Keratinocyte (primary cell): ENCODE measurements around the gene RTN3. TPM values are rescaled to one million over a fixed set of nuclear protein-coding genes. Genes with fewer than 3 reads are reported as not detected.

Source experiments
- DNase-seq: peaks from one replicate; pipeline ENCODE4 v3.0.0-alpha.2; 2011; ENCODE audit warnings: low read depth, missing footprints, low spot score
- FAIRE-seq: peaks from 2 replicates; lab custom pipeline; 2011; peaks lifted over from hg19 to GRCh38; lab: Jason Lieb, UNC
- H2AFZ ChIP-seq: 2 replicates; pipeline ENCODE4 v1.6.0; 2012; ENCODE audit warnings: low read length, control low read depth, inconsistent platforms; ENCODE audit not compliant: control insufficient read depth
- H3K27ac ChIP-seq: 2 replicates; pipeline ENCODE4 v1.5.1; 2011; ENCODE audit warnings: low read length; ENCODE audit not compliant: control insufficient read depth, insufficient read depth
- H3K27me3 ChIP-seq: 3 replicates; pipeline ENCODE4 v1.6.0; 2011; ENCODE audit warnings: low read length; ENCODE audit not compliant: control insufficient read depth, insufficient read depth; ENCODE audit errors: extremely low read depth
- H3K36me3 ChIP-seq, 2 experiments: 2 replicates in 1 of 2; 3 replicates in 1 of 2; pipeline ENCODE4 v1.5.1; 2011; ENCODE audit warnings: low read length in 2 of 2, mild to moderate bottlenecking in 1 of 2; ENCODE audit not compliant: control insufficient read depth in 2 of 2, insufficient read depth in 2 of 2; ENCODE audit errors: extremely low read depth in 1 of 2
- H3K4me1 ChIP-seq: 3 replicates; pipeline ENCODE4 v1.5.1; 2011; ENCODE audit warnings: low read length; ENCODE audit not compliant: control insufficient read depth, insufficient read depth; ENCODE audit errors: extremely low read depth
- H3K4me2 ChIP-seq: 3 replicates; pipeline ENCODE4 v1.6.0; 2011; ENCODE audit warnings: low read depth, low read length; ENCODE audit not compliant: control insufficient read depth, insufficient read depth; ENCODE audit errors: extremely low read depth
- H3K4me3 ChIP-seq, 3 experiments: fragments of 200-600 bp in 1 of 3; sonication (generic) in 1 of 3; 2 replicates in 2 of 3; 3 replicates in 1 of 3; pipeline ENCODE4 v1.5.1; 2011 to 2016; ENCODE audit warnings: low read length in 3 of 3, mild to moderate bottlenecking in 3 of 3, control low read depth in 2 of 3, inconsistent platforms in 1 of 3, low read depth in 1 of 3, mixed read lengths in 1 of 3, mixed run types in 1 of 3, moderate library complexity in 1 of 3; ENCODE audit not compliant: control insufficient read depth in 2 of 3, insufficient read depth in 2 of 3; ENCODE audit errors: extremely low read depth in 1 of 3
- H3K79me2 ChIP-seq: 2 replicates; pipeline ENCODE4 v1.6.0; 2012; ENCODE audit warnings: low read length; ENCODE audit not compliant: control insufficient read depth, insufficient read depth
- H3K9ac ChIP-seq: 3 replicates; pipeline ENCODE4 v1.6.0; 2011; ENCODE audit warnings: low read length; ENCODE audit not compliant: control insufficient read depth, insufficient read depth; ENCODE audit errors: extremely low read depth
- H3K9me1 ChIP-seq: 3 replicates; pipeline ENCODE4 v1.6.0; 2011; ENCODE audit warnings: low read length; ENCODE audit not compliant: control insufficient read depth, insufficient read depth; ENCODE audit errors: extremely low read depth
- H3K9me3 ChIP-seq: 2 replicates; pipeline ENCODE4 v1.5.1; 2012; ENCODE audit warnings: low read depth, low read length; ENCODE audit not compliant: control insufficient read depth
- H4K20me1 ChIP-seq: 3 replicates; pipeline ENCODE4 v1.6.0; 2011; ENCODE audit warnings: low read length; ENCODE audit not compliant: control insufficient read depth, insufficient read depth; ENCODE audit errors: extremely low read depth
- EZH2 ChIP-seq: IDR thresholded peaks from one replicate; pipeline ENCODE4 v1.6.1; 2012; ENCODE audit warnings: inconsistent platforms, mild to moderate bottlenecking, low read length, moderate library complexity
- dilution Hi-C: fragments of 300-500 bp; cut with MboI; formaldehyde crosslinking; loops from one replicate; pipeline ENCODE4 v1.7.0; 2020; ENCODE audit warnings: low sequenced_read_pairs; ENCODE audit not compliant: extremely low pct_ligation_motif_present
- polyA plus RNA-seq, 5 experiments: library from polyadenylated mRNA; depleted of rRNA in 3 of 5; stranded (reverse) in 3 of 5; stranded (forward) in 1 of 5; unstranded in 1 of 5; fragments of >200 nt; gene quantifications; 1 replicate in 1 of 5; 2 replicates in 3 of 5; 3 replicates in 1 of 5; pipeline versions ENCODE4 v1.2.1 to v1.2.3, GENCODE V29; 2011 to 2012; ENCODE audit warnings: missing spikeins in 2 of 5, low read depth in 1 of 5, low replicate concordance in 1 of 5
- TF ChIP-seq, protein P1 (sequence below), 3 experiments: IDR thresholded peaks in 1 of 3; conservative IDR thresholded peaks in 1 of 3; optimal IDR thresholded peaks in 1 of 3; 2 replicates in 2 of 3; 3 replicates in 1 of 3; pipeline versions ENCODE3 to v1.5.1; 2011; ENCODE audit warnings: low read length in 3 of 3, mild to moderate bottlenecking in 3 of 3, moderate library complexity in 2 of 3, control low read depth in 1 of 3, inconsistent platforms in 1 of 3; ENCODE audit not compliant: insufficient read depth in 2 of 3; ENCODE audit errors: extremely low read depth in 1 of 3

Gene RTN3
- polyA plus RNA-seq, 1 donor (not counting 4 experiments of a cell fraction or from before 2014, with no cell fraction given): 50.8 TPM

DNA sequence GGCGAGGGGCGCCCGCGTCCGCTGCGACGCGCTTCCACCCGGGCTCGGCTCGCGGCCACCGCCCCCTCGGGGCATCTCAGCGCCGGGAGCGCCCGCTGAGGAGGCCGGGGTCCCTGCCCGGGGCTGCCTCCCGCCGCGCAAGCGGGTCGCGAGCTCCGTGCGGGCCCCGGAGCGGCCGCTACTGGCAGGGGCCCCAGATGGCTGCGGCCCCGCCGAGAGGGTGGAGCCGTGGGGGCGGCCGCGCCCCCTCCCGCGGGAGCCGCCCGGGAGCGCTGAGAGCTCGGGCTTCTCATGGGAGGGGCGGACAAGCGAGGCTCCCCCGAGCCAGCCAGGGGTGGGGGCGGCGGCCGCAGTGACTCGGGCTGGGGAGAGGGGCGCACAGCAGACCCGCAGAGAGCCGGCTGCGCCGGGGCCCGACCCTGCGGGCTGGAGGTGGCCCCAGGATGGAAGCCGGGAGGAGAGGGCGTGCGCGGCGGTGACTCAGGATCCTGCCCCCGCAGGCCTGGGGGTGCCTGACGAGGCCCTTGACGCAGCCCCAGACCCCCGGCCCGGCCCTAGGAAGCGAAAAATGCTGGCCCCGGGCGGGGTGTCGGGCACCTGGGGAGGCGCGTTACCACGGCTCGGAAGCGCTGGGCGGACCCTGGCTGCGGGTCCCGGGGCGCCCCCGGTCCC is 87.9 kb downstream of the RTN3 start:
- peaks cover 8% of the 10 kb centered on the region for H3K4me1 ChIP-seq
- H3K4me3 ChIP-seq: peak overlapping the region; percentile 46 to 67 (median 56)
- dilution Hi-C loops: no loop called here
- H2AFZ ChIP-seq: peak overlapping the region; percentile 46
- H3K27ac ChIP-seq: no peak overlapping the region
- peaks cover 5% of the 10 kb centered on the region for H4K20me1 ChIP-seq
- H3K9me1 ChIP-seq: no peaks in the 10 kb centered on the region
- H3K9me3 ChIP-seq: no peaks in the 10 kb centered on the region
- FAIRE-seq (no peak), DNase-seq (no peak)
- peaks cover 3% of the 10 kb centered on the region for H3K79me2 ChIP-seq
- peak overlapping the region; percentile 62 for H3K9ac ChIP-seq
- peak overlapping the region; percentile 60 for H3K4me2 ChIP-seq
- no peak for TF ChIP-seq EZH2
- TF ChIP-seq, protein P1, sequence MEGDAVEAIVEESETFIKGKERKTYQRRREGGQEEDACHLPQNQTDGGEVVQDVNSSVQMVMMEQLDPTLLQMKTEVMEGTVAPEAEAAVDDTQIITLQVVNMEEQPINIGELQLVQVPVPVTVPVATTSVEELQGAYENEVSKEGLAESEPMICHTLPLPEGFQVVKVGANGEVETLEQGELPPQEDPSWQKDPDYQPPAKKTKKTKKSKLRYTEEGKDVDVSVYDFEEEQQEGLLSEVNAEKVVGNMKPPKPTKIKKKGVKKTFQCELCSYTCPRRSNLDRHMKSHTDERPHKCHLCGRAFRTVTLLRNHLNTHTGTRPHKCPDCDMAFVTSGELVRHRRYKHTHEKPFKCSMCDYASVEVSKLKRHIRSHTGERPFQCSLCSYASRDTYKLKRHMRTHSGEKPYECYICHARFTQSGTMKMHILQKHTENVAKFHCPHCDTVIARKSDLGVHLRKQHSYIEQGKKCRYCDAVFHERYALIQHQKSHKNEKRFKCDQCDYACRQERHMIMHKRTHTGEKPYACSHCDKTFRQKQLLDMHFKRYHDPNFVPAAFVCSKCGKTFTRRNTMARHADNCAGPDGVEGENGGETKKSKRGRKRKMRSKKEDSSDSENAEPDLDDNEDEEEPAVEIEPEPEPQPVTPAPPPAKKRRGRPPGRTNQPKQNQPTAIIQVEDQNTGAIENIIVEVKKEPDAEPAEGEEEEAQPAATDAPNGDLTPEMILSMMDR (optimal IDR thresholded peaks at IDR 0.05 in 1 of 3, IDR thresholded peaks at IDR 0.05 in 1 of 3, conservative IDR thresholded peaks at IDR 0.05 in 1 of 3; ENCODE audit: extremely low read depth in 1 of 3, insufficient read depth in 2 of 3, low read length in 3 of 3): no peak
- H3K27me3 ChIP-seq: no peaks in the 10 kb centered on the region
- H3K36me3 ChIP-seq: no peaks in the 10 kb centered on the region

DNA sequence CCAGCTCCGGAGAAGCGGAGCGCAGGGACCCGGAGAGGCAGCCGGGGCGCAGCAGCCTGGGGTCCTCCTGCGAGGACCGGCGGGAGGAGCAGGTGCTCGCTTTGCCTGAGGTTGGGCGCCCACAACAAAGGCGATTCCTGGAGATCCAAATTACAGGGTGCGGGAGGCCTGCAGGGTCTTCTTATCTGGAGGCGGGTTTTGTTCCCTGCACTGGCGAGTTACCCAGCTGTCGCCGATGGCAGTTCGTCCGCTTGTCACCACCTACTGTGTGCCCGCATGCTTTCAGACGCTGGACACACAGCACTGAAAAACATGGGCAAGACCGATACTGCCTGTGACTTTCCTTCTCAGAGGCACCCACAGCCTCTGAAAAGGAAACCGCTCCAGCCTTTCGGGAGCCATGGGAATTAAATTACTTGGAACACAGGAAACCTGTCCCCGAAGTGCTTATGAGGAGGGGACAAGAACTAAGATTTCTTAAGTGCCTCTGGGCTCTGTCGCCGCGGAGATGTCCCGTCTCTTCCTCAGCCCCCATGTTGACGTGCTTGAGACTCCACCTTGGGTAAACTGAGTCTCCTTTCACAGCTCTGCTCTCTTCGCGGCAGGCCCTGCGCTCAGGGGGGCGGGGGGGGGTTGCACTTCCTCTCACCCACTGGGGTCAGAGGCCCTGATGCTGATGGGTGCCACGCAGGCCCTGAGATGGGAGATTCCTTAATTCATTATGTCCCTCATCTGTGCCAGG is 88.6 kb downstream of the RTN3 start:
- Histone ChIP-seq H3K27me3 (no peaks in the 10 kb centered on the region), H4K20me1 (peaks cover 5% of the 10 kb centered on the region), H3K9me1 (no peaks in the 10 kb centered on the region), H2AFZ (no peak overlapping the region), H3K36me3 (no peaks in the 10 kb centered on the region), H3K79me2 (peaks cover 3% of the 10 kb centered on the region), H3K4me3 (no peak overlapping the region), H3K9me3 (no peaks in the 10 kb centered on the region), H3K27ac (no peak overlapping the region), H3K4me2 (peak overlapping the region; percentile 60), H3K4me1 (peaks cover 8% of the 10 kb centered on the region), H3K9ac (no peak overlapping the region)
- dilution Hi-C loops: no loop called here
- TF ChIP-seq EZH2: no peak
- TF ChIP-seq, protein P1 (optimal IDR thresholded peaks at IDR 0.05 in 1 of 3, IDR thresholded peaks at IDR 0.05 in 1 of 3, conservative IDR thresholded peaks at IDR 0.05 in 1 of 3; ENCODE audit: extremely low read depth in 1 of 3, insufficient read depth in 2 of 3, low read length in 3 of 3): no peak
- FAIRE-seq (no peak), DNase-seq (no peak)
